GM19397 (cell line): ENCODE measurements around the gene FAM241B.

ENCODE experiments used
- ATAC-seq: cut with Tn5 transposase; IDR thresholded peaks from one replicate; pipeline ENCODE4 v1.9.1; 2021; ENCODE audit warnings: mild to moderate bottlenecking, moderate library complexity; ENCODE audit not compliant: unreplicated experiment

The FAM241B gene

GRCh38 chr10:69633673-69634635 is 3.9 kb downstream of the FAM241B start:
- ATAC-seq: no peak

GRCh38 chr10:69634759-69635425 is 4.8 kb downstream of the FAM241B start:
- ATAC-seq: no peak

- ATAC-seq: no peak
Measured at GRCh38 chr10:69635428-69636272, 5.6 kb downstream of the FAM241B start.

- no peak for ATAC-seq
Measured at GRCh38 chr10:69636273-69636575, 6.2 kb downstream of the FAM241B start.

- no peak for ATAC-seq
Measured at GRCh38 chr10:69636626-69637605, 6.9 kb downstream of the FAM241B start.

GRCh38 chr10:69638642-69639041 is 8.6 kb downstream of the FAM241B start:
- ATAC-seq: no peak

- no peak for ATAC-seq
Measured at GRCh38 chr10:69639291-69640195, 9.5 kb downstream of the FAM241B start.

GRCh38 chr10:69640196-69640980 is 10.3 kb downstream of the FAM241B start:
- no peak for ATAC-seq

GRCh38 chr10:69641261-69641980 is 11.4 kb downstream of the FAM241B start:
- no peak for ATAC-seq

GRCh38 chr10:69642747-69643146 is 12.7 kb downstream of the FAM241B start:
- no peak for ATAC-seq

- ATAC-seq: no peak
Measured at GRCh38 chr10:69643779-69644657, 14.0 kb downstream of the FAM241B start.

GRCh38 chr10:69644658-69645295 is 14.7 kb downstream of the FAM241B start:
- no peak for ATAC-seq

GRCh38 chr10:69645296-69646184 is 15.5 kb downstream of the FAM241B start:
- no peak for ATAC-seq

GRCh38 chr10:69646185-69647060 is 16.4 kb downstream of the FAM241B start:
- ATAC-seq: no peak
